ENCODE data around the gene SERINC2. TPM values are rescaled to one million over a fixed set of nuclear protein-coding genes. Genes with fewer than 3 reads are reported as not detected.

Gene SERINC2
- total and polyA plus RNA-seq, 7 donors: 0.33 to 254 (median 0.81) TPM

DNA sequence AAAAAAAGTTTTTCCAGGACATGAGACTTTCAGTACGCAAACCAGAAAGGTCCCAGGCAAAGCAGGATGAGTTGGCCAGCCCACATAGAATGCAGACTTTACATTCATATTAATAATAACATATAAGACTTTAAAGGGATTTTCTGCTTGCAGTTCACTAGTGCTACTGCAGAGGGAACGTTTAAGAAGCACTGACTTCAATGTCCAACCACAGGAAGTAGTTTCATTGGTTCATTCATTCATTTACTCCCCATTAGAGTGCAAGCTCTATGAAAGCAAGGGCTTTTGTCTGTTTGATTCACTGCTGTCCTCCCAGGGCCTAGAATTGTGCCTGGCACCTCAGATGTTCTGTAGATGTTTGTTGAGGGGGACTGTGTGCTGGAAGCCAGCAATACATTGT lies 11.8 kb upstream of the SERINC2 start:
- H3K27me3 ChIP-seq: no peaks in the 10 kb centered on the region
- intact Hi-C loops (cut with DNase I): no loop called here
- no peaks in the 10 kb centered on the region for H3K4me1 ChIP-seq
- no peak for DNase-seq
- no peaks in the 10 kb centered on the region for H3K9me3 ChIP-seq
- 54% methylated on average over 2 of the region's 2 CpGs for WGBS, 2 donors
- no peak overlapping the region for H3K27ac ChIP-seq
- no peak overlapping the region for H3K4me3 ChIP-seq
- H3K36me3 ChIP-seq: no peaks in the 10 kb centered on the region
- TF ChIP-seq POLR2AphosphoS5 (IDR thresholded peaks at IDR 0.05) (no peak), POLR2A (IDR thresholded peaks at IDR 0.05) (no peak), EP300 (IDR thresholded peaks at IDR 0.05) (no peak)
- TF ChIP-seq, protein P1, sequence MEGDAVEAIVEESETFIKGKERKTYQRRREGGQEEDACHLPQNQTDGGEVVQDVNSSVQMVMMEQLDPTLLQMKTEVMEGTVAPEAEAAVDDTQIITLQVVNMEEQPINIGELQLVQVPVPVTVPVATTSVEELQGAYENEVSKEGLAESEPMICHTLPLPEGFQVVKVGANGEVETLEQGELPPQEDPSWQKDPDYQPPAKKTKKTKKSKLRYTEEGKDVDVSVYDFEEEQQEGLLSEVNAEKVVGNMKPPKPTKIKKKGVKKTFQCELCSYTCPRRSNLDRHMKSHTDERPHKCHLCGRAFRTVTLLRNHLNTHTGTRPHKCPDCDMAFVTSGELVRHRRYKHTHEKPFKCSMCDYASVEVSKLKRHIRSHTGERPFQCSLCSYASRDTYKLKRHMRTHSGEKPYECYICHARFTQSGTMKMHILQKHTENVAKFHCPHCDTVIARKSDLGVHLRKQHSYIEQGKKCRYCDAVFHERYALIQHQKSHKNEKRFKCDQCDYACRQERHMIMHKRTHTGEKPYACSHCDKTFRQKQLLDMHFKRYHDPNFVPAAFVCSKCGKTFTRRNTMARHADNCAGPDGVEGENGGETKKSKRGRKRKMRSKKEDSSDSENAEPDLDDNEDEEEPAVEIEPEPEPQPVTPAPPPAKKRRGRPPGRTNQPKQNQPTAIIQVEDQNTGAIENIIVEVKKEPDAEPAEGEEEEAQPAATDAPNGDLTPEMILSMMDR (IDR thresholded peaks at IDR 0.05): no peak

GRCh38 chr1:31405578-31406245 lies 7.3 kb upstream of the SERINC2 start:
- H3K36me3 ChIP-seq: no peaks in the 10 kb centered on the region
- H3K9me3 ChIP-seq: no peaks in the 10 kb centered on the region
- 94 to 97% methylated on average over 6 of the region's 6 CpGs for WGBS, 2 donors
- H3K27ac ChIP-seq: no peak overlapping the region
- H3K4me3 ChIP-seq: no peak overlapping the region
- no peaks in the 10 kb centered on the region for H3K4me1 ChIP-seq
- DNase-seq: no peak
- intact Hi-C loops (cut with DNase I): no loop called here
- TF ChIP-seq POLR2AphosphoS5 (IDR thresholded peaks at IDR 0.05) (no peak), POLR2A (IDR thresholded peaks at IDR 0.05) (no peak), EP300 (IDR thresholded peaks at IDR 0.05) (no peak)
- TF ChIP-seq, protein P1 (IDR thresholded peaks at IDR 0.05): no peak
- peaks cover 0 to 21% (median 5%) of the 10 kb centered on the region in 3 donors for H3K27me3 ChIP-seq

- Histone ChIP-seq H3K27ac (no peak overlapping the region), H3K4me1 (no peaks in the 10 kb centered on the region), H3K27me3 (peaks cover 8 to 32% (median 10%) of the 10 kb centered on the region in 3 donors), H3K9me3 (no peaks in the 10 kb centered on the region), H3K4me3 (no peak overlapping the region), H3K36me3 (no peaks in the 10 kb centered on the region)
- intact Hi-C loops (cut with DNase I): no loop called here
- TF ChIP-seq, protein P1 (IDR thresholded peaks at IDR 0.05): no peak
- TF ChIP-seq POLR2AphosphoS5 (IDR thresholded peaks at IDR 0.05) (no peak), POLR2A (IDR thresholded peaks at IDR 0.05) (no peak), EP300 (IDR thresholded peaks at IDR 0.05) (no peak)
- no peak for DNase-seq
- WGBS, 2 donors: 91 to 93% methylated on average over 18 of the region's 18 CpGs
Measured at GRCh38 chr1:31407029-31407626, 5.9 kb upstream of the SERINC2 start.

- peaks cover 0 to 14% (median 12%) of the 10 kb centered on the region in 4 donors for H3K4me1 ChIP-seq
- no peaks in the 10 kb centered on the region for H3K9me3 ChIP-seq
- H3K4me3 ChIP-seq: no peak overlapping the region
- TF ChIP-seq EP300 (IDR thresholded peaks at IDR 0.05): no peak
- TF ChIP-seq POLR2AphosphoS5 (IDR thresholded peaks at IDR 0.05): no peak
- TF ChIP-seq, protein P1 (IDR thresholded peaks at IDR 0.05): no peak
- TF ChIP-seq POLR2A (IDR thresholded peaks at IDR 0.05): no peak
- WGBS, 2 donors: 89 to 91% methylated on average over 5 of the region's 5 CpGs
- DNase-seq: no peak
- no peak overlapping the region for H3K27ac ChIP-seq
- intact Hi-C loops (cut with DNase I): no loop called here
- no peaks in the 10 kb centered on the region for H3K36me3 ChIP-seq
- H3K27me3 ChIP-seq: peaks cover 18 to 45% (median 28%) of the 10 kb centered on the region in 3 donors
Measured at GRCh38 chr1:31408788-31409318, 4.2 kb upstream of the SERINC2 start.

Measured in sigmoid colon (tissue), 7 donors.